ENCODE measurements around the gene MIPEP. TPM values are rescaled to one million over a fixed set of nuclear protein-coding genes. Genes with fewer than 3 reads are reported as not detected.
A peak's percentile ranks its signal among the peaks of the same experiment; 100 is the strongest.

The MIPEP gene
- total RNA-seq, 1 experiment from 2014 or later = 10.2 TPM

GRCh38 chr13:23808803-23809202 is 80.4 kb downstream of the MIPEP start:
- Histone ChIP-seq H3K36me3 (ENCODE audit: insufficient read depth, low read length) (no peaks in the 10 kb centered on the region), H3K9me2 (replicated peaks; ENCODE audit: insufficient read depth, low read length) (no peaks in the 10 kb centered on the region), H3K27ac (ENCODE audit: low read length) (no peak overlapping the region), H3K4me1 (ENCODE audit: low read length) (peaks cover 13% of the 10 kb centered on the region), H3K4me3 (ENCODE audit: low read length) (no peak overlapping the region), H3K4me2 (ENCODE audit: low read depth, low read length, poor library complexity, severe bottlenecking) (no peak overlapping the region), H2AFZ (ENCODE audit: low read length) (no peak overlapping the region), H3K79me2 (ENCODE audit: low read length) (no peaks in the 10 kb centered on the region), H4K20me1 (ENCODE audit: insufficient read depth, low read depth, low read length) (peaks cover 16% of the 10 kb centered on the region), H3K9ac (ENCODE audit: low read length) (no peak overlapping the region), H3K9me3 (ENCODE audit: low read length) (no peaks in the 10 kb centered on the region), H3K27me3 (ENCODE audit: low read length) (no peaks in the 10 kb centered on the region)
- no peak for DNase-seq

GRCh38 chr13:23806874-23807526 is 82.2 kb downstream of the MIPEP start:
- H4K20me1 ChIP-seq (ENCODE audit: insufficient read depth, low read depth, low read length) = peaks cover 16% of the 10 kb centered on the region
- H2AFZ ChIP-seq (ENCODE audit: low read length) = no peak overlapping the region
- no peaks in the 10 kb centered on the region for H3K9me2 ChIP-seq (replicated peaks; ENCODE audit: insufficient read depth, low read length)
- no peaks in the 10 kb centered on the region for H3K27me3 ChIP-seq (ENCODE audit: low read length)
- no peak for DNase-seq
- H3K27ac ChIP-seq (ENCODE audit: low read length) = no peak overlapping the region
- H3K9me3 ChIP-seq (ENCODE audit: low read length) = no peaks in the 10 kb centered on the region
- no peak overlapping the region for H3K9ac ChIP-seq (ENCODE audit: low read length)
- H3K4me3 ChIP-seq (ENCODE audit: low read length) = no peak overlapping the region
- H3K36me3 ChIP-seq (ENCODE audit: insufficient read depth, low read length) = no peaks in the 10 kb centered on the region
- H3K79me2 ChIP-seq (ENCODE audit: low read length) = no peaks in the 10 kb centered on the region
- peaks cover 13% of the 10 kb centered on the region for H3K4me1 ChIP-seq (ENCODE audit: low read length)
- peak overlapping the region; percentile 24 for H3K4me2 ChIP-seq (ENCODE audit: low read depth, low read length, poor library complexity, severe bottlenecking)

GRCh38 chr13:23805821-23806220 is 83.4 kb downstream of the MIPEP start:
- no peak for DNase-seq
- no peak overlapping the region for H3K9ac ChIP-seq (ENCODE audit: low read length)
- no peaks in the 10 kb centered on the region for H3K36me3 ChIP-seq (ENCODE audit: insufficient read depth, low read length)
- peaks cover 6% of the 10 kb centered on the region for H4K20me1 ChIP-seq (ENCODE audit: insufficient read depth, low read depth, low read length)
- H3K9me3 ChIP-seq (ENCODE audit: low read length) = no peaks in the 10 kb centered on the region
- H3K4me1 ChIP-seq (ENCODE audit: low read length) = peaks cover 13% of the 10 kb centered on the region
- H3K79me2 ChIP-seq (ENCODE audit: low read length) = no peaks in the 10 kb centered on the region
- H3K27me3 ChIP-seq (ENCODE audit: low read length) = no peaks in the 10 kb centered on the region
- H3K9me2 ChIP-seq (replicated peaks; ENCODE audit: insufficient read depth, low read length) = no peaks in the 10 kb centered on the region
- no peak overlapping the region for H2AFZ ChIP-seq (ENCODE audit: low read length)
- H3K4me3 ChIP-seq (ENCODE audit: low read length) = no peak overlapping the region
- H3K4me2 ChIP-seq (ENCODE audit: low read depth, low read length, poor library complexity, severe bottlenecking) = no peak overlapping the region
- H3K27ac ChIP-seq (ENCODE audit: low read length) = no peak overlapping the region

- Histone ChIP-seq H3K9me2 (replicated peaks; ENCODE audit: insufficient read depth, low read length) (no peaks in the 10 kb centered on the region), H4K20me1 (ENCODE audit: insufficient read depth, low read depth, low read length) (peaks cover 6% of the 10 kb centered on the region), H3K27ac (ENCODE audit: low read length) (no peak overlapping the region), H2AFZ (ENCODE audit: low read length) (no peak overlapping the region), H3K9me3 (ENCODE audit: low read length) (no peaks in the 10 kb centered on the region), H3K79me2 (ENCODE audit: low read length) (no peaks in the 10 kb centered on the region), H3K27me3 (ENCODE audit: low read length) (no peaks in the 10 kb centered on the region), H3K4me1 (ENCODE audit: low read length) (peaks cover 13% of the 10 kb centered on the region), H3K4me3 (ENCODE audit: low read length) (no peak overlapping the region), H3K36me3 (ENCODE audit: insufficient read depth, low read length) (no peaks in the 10 kb centered on the region), H3K4me2 (ENCODE audit: low read depth, low read length, poor library complexity, severe bottlenecking) (no peak overlapping the region), H3K9ac (ENCODE audit: low read length) (no peak overlapping the region)
- no peak for DNase-seq
Measured at GRCh38 chr13:23805122-23805521, 84.1 kb downstream of the MIPEP start.

- peaks cover 13% of the 10 kb centered on the region for H3K4me1 ChIP-seq (ENCODE audit: low read length)
- DNase-seq = no peak
Measured at GRCh38 chr13:23804166-23804565, 85.0 kb downstream of the MIPEP start.

GRCh38 chr13:23801141-23801540 is 88.1 kb downstream of the MIPEP start:
- no peak overlapping the region for H2AFZ ChIP-seq (ENCODE audit: low read length)
- no peaks in the 10 kb centered on the region for H3K27me3 ChIP-seq (ENCODE audit: low read length)
- no peak overlapping the region for H3K9ac ChIP-seq (ENCODE audit: low read length)
- H4K20me1 ChIP-seq (ENCODE audit: insufficient read depth, low read depth, low read length) = 0 out of 2 replicates have a peak, but pooled peaks cover 4% of the 10 kb centered on the region
- no peaks in the 10 kb centered on the region for H3K79me2 ChIP-seq (ENCODE audit: low read length)
- no peak overlapping the region for H3K4me3 ChIP-seq (ENCODE audit: low read length)
- no peaks in the 10 kb centered on the region for H3K4me1 ChIP-seq (ENCODE audit: low read length)
- no peak for DNase-seq
- no peaks in the 10 kb centered on the region for H3K9me3 ChIP-seq (ENCODE audit: low read length)
- no peaks in the 10 kb centered on the region for H3K36me3 ChIP-seq (ENCODE audit: insufficient read depth, low read length)
- H3K27ac ChIP-seq (ENCODE audit: low read length) = no peak overlapping the region
- H3K9me2 ChIP-seq (replicated peaks; ENCODE audit: insufficient read depth, low read length) = no peaks in the 10 kb centered on the region
- H3K4me2 ChIP-seq (ENCODE audit: low read depth, low read length, poor library complexity, severe bottlenecking) = no peak overlapping the region

More at GRCh38 chr13:23804166-23804565, 85.0 kb downstream of the MIPEP start:
- H3K4me3 ChIP-seq (ENCODE audit: low read length) = no peak overlapping the region
- H3K27me3 ChIP-seq (ENCODE audit: low read length) = no peaks in the 10 kb centered on the region
- no peaks in the 10 kb centered on the region for H3K36me3 ChIP-seq (ENCODE audit: insufficient read depth, low read length)
- peaks cover 6% of the 10 kb centered on the region; the same call in 1 of the 2 replicates for H4K20me1 ChIP-seq (ENCODE audit: insufficient read depth, low read depth, low read length)
- no peaks in the 10 kb centered on the region for H3K79me2 ChIP-seq (ENCODE audit: low read length)
- no peaks in the 10 kb centered on the region for H3K9me2 ChIP-seq (replicated peaks; ENCODE audit: insufficient read depth, low read length)
- H3K9ac ChIP-seq (ENCODE audit: low read length) = no peak overlapping the region
- no peaks in the 10 kb centered on the region for H3K9me3 ChIP-seq (ENCODE audit: low read length)
- H3K4me2 ChIP-seq (ENCODE audit: low read depth, low read length, poor library complexity, severe bottlenecking) = no peak overlapping the region
- H2AFZ ChIP-seq (ENCODE audit: low read length) = no peak overlapping the region
- H3K27ac ChIP-seq (ENCODE audit: low read length) = no peak overlapping the region

GRCh38 chr13:23799945-23800344 is 89.3 kb downstream of the MIPEP start:
- Histone ChIP-seq H3K4me2 (ENCODE audit: low read depth, low read length, poor library complexity, severe bottlenecking) (no peak overlapping the region), H3K9me2 (replicated peaks; ENCODE audit: insufficient read depth, low read length) (no peaks in the 10 kb centered on the region), H3K79me2 (ENCODE audit: low read length) (no peaks in the 10 kb centered on the region), H3K27ac (ENCODE audit: low read length) (no peak overlapping the region), H2AFZ (ENCODE audit: low read length) (no peak overlapping the region), H3K4me1 (ENCODE audit: low read length) (no peaks in the 10 kb centered on the region), H4K20me1 (ENCODE audit: insufficient read depth, low read depth, low read length) (0 out of 2 replicates have a peak, but pooled peaks cover 4% of the 10 kb centered on the region), H3K9me3 (ENCODE audit: low read length) (no peaks in the 10 kb centered on the region), H3K36me3 (ENCODE audit: insufficient read depth, low read length) (no peaks in the 10 kb centered on the region), H3K27me3 (ENCODE audit: low read length) (no peaks in the 10 kb centered on the region), H3K4me3 (ENCODE audit: low read length) (no peak overlapping the region), H3K9ac (ENCODE audit: low read length) (no peak overlapping the region)
- DNase-seq = no peak

- Histone ChIP-seq H3K36me3 (ENCODE audit: insufficient read depth, low read length) (no peaks in the 10 kb centered on the region), H3K4me2 (ENCODE audit: low read depth, low read length, poor library complexity, severe bottlenecking) (no peak overlapping the region), H3K4me3 (ENCODE audit: low read length) (no peak overlapping the region), H4K20me1 (ENCODE audit: insufficient read depth, low read depth, low read length) (0 out of 2 replicates have a peak, but pooled peaks cover 4% of the 10 kb centered on the region), H2AFZ (ENCODE audit: low read length) (no peak overlapping the region), H3K4me1 (ENCODE audit: low read length) (no peaks in the 10 kb centered on the region), H3K9me3 (ENCODE audit: low read length) (no peaks in the 10 kb centered on the region), H3K27ac (ENCODE audit: low read length) (no peak overlapping the region), H3K79me2 (ENCODE audit: low read length) (no peaks in the 10 kb centered on the region), H3K9me2 (replicated peaks; ENCODE audit: insufficient read depth, low read length) (no peaks in the 10 kb centered on the region), H3K9ac (ENCODE audit: low read length) (no peak overlapping the region), H3K27me3 (ENCODE audit: low read length) (no peaks in the 10 kb centered on the region)
- DNase-seq = no peak
Measured at GRCh38 chr13:23797276-23797903, 91.8 kb downstream of the MIPEP start.
